IMR-90 (cell line): ENCODE measurements around the gene PLEKHG2. TPM values are rescaled to one million over a fixed set of nuclear protein-coding genes. Genes with fewer than 3 reads are reported as not detected.

Experiments
- ATAC-seq: fragments of 200-7000 bp; cut with Tn5 transposase; 2 replicates; pipeline ENCODE4 v1.9.1; 2020; ENCODE audit warnings: low read depth, mild to moderate bottlenecking, moderate library complexity
- BruUV-seq: library from RNA; stranded (reverse); fragments of 400-500 nt; replicated peaks from 2 replicates; lab custom pipeline; 2021; lab: Mats Ljungman, UMichigan
- CTCF ChIA-PET: fragments of 300-600 bp; formaldehyde crosslinking; extraction: SDS; loops from one replicate; lab custom pipeline; 2021; ENCODE audit warnings: antibody characterized with exemption; lab: Yijun Ruan, JAX
- POLR2A ChIA-PET: fragments of 300-600 bp; sonication (Branson Sonifier 250); formaldehyde crosslinking; loops from one replicate; lab custom pipeline; 2022; ENCODE audit warnings: antibody characterized with exemption; ENCODE audit not compliant: unreplicated experiment; lab: Charles Lee
- DNase-seq: peaks from one replicate; pipeline ENCODE4 v3.0.0; 2013
- H2AFZ ChIP-seq: replicated peaks from 2 replicates; pipeline ENCODE3; 2013; ENCODE audit warnings: low read length, mild to moderate bottlenecking; ENCODE audit not compliant: poor library complexity
- H2AK5ac ChIP-seq: 2 replicates; pipeline ENCODE4 v1.6.1; 2013; ENCODE audit warnings: low read depth, low read length, inconsistent platforms
- H2AK9ac ChIP-seq: replicated peaks from 2 replicates; pipeline ENCODE3; 2013; ENCODE audit warnings: mild to moderate bottlenecking, low read depth, low read length, moderate library complexity; ENCODE audit not compliant: poor library complexity
- H2BK120ac ChIP-seq: 2 replicates; pipeline ENCODE4 v1.6.1; 2013; ENCODE audit warnings: low read depth, low read length, inconsistent platforms
- H2BK15ac ChIP-seq: 3 replicates; pipeline ENCODE4 v1.6.1; 2013; ENCODE audit warnings: low read depth, low read length, inconsistent platforms
- H2BK20ac ChIP-seq: 2 replicates; pipeline ENCODE4 v1.6.1; 2013; ENCODE audit warnings: low read depth, mild to moderate bottlenecking, inconsistent platforms, low read length, moderate library complexity
- H2BK5ac ChIP-seq: 2 replicates; pipeline ENCODE4 v1.6.1; 2013; ENCODE audit warnings: mild to moderate bottlenecking, low read depth, low read length, inconsistent platforms; ENCODE audit not compliant: poor library complexity, severe bottlenecking
- H3K14ac ChIP-seq: replicated peaks from 2 replicates; pipeline ENCODE4 v1.6.1; 2013; ENCODE audit warnings: low read depth, low read length, inconsistent platforms
- H3K18ac ChIP-seq: 2 replicates; pipeline ENCODE4 v1.6.1; 2013; ENCODE audit warnings: low read depth, low read length, control low read depth
- H3K23ac ChIP-seq: 2 replicates; pipeline ENCODE4 v1.6.1; 2013; ENCODE audit warnings: low read depth, low read length, inconsistent platforms
- H3K27ac ChIP-seq: 2 replicates; pipeline ENCODE4 v1.5.1; 2013; ENCODE audit warnings: mild to moderate bottlenecking, control low read depth, low read length; ENCODE audit not compliant: insufficient read depth
- H3K27me3 ChIP-seq: 2 replicates; pipeline ENCODE4 v1.6.1; 2013; ENCODE audit warnings: low read length; ENCODE audit not compliant: control insufficient read depth, insufficient read depth
- H3K36me3 ChIP-seq: 2 replicates; pipeline ENCODE4 v1.6.1; 2013; ENCODE audit warnings: low read length, mixed read lengths; ENCODE audit not compliant: control insufficient read depth, insufficient read depth
- H3K4ac ChIP-seq: 2 replicates; pipeline ENCODE4 v1.6.1; 2013; ENCODE audit warnings: low read depth, low read length, inconsistent platforms
- H3K4me1 ChIP-seq: 2 replicates; pipeline ENCODE4 v1.6.1; 2013; ENCODE audit warnings: low read length, mixed read lengths; ENCODE audit not compliant: control insufficient read depth, insufficient read depth
- H3K4me2 ChIP-seq: 2 replicates; pipeline ENCODE4 v1.6.1; 2013; ENCODE audit warnings: low read depth, mild to moderate bottlenecking, control low read depth, low read length, moderate library complexity
- H3K4me3 ChIP-seq: 2 replicates; pipeline ENCODE4 v1.5.1; 2013; ENCODE audit warnings: low read depth, mild to moderate bottlenecking, control low read depth, low read length, moderate library complexity; ENCODE audit not compliant: insufficient read depth
- H3K56ac ChIP-seq: 2 replicates; pipeline ENCODE4 v1.6.1; 2013; ENCODE audit warnings: low read length, inconsistent platforms; ENCODE audit not compliant: insufficient read depth; ENCODE audit errors: extremely low read depth
- H3K79me1 ChIP-seq, 2 experiments: 2 replicates each; pipeline ENCODE4 v1.6.1; 2013; ENCODE audit warnings: low read length in 2 of 2, inconsistent platforms in 1 of 2, low read depth in 1 of 2
- H3K9ac ChIP-seq: 2 replicates; pipeline ENCODE4 v1.6.1; 2013; ENCODE audit warnings: low read depth, low read length, control low read depth
- H3K9me1 ChIP-seq: 2 replicates; pipeline ENCODE4 v1.6.1; 2013; ENCODE audit warnings: low read length, inconsistent platforms; ENCODE audit not compliant: insufficient read depth
- H3K9me3 ChIP-seq: 2 replicates; pipeline ENCODE4 v1.6.1; 2013; ENCODE audit warnings: low read length; ENCODE audit not compliant: control insufficient read depth, insufficient read depth
- H4K20me1 ChIP-seq: 2 replicates; pipeline ENCODE4 v1.6.1; 2013; ENCODE audit warnings: low read length, inconsistent platforms; ENCODE audit not compliant: insufficient read depth
- H4K5ac ChIP-seq: 2 replicates; pipeline ENCODE4 v1.6.1; 2013; ENCODE audit warnings: mild to moderate bottlenecking, low read depth, low read length, control low read depth
- H4K8ac ChIP-seq, 2 experiments: 2 replicates each; pipeline ENCODE4 v1.6.1; 2013; ENCODE audit warnings: low read depth in 2 of 2, low read length in 2 of 2, control low read depth in 1 of 2, inconsistent platforms in 1 of 2
- H4K91ac ChIP-seq: 2 replicates; pipeline ENCODE4 v1.6.1; 2013; ENCODE audit warnings: low read depth, low read length, inconsistent platforms; ENCODE audit not compliant: insufficient read depth
- BHLHE40 ChIP-seq: fragments of 150-350 bp; IDR thresholded peaks from 2 replicates; pipeline ENCODE4 v1.6.1; 2016; ENCODE audit warnings: mild to moderate bottlenecking, low read depth, low read length
- CHD1 ChIP-seq: IDR thresholded peaks from 2 replicates; pipeline ENCODE4 v1.6.1; 2012; ENCODE audit warnings: low read depth, low read length, improper control_type of control experiment
- CTCF ChIP-seq: conservative IDR thresholded peaks from 2 replicates; pipeline ENCODE4 v1.5.1; 2012; ENCODE audit warnings: mild to moderate bottlenecking, low read depth, low read length, improper control_type of control experiment
- ELK1 ChIP-seq: fragments of 150-350 bp; IDR thresholded peaks from 2 replicates; pipeline ENCODE4 v1.6.1; 2016; ENCODE audit warnings: low read depth, mild to moderate bottlenecking, low read length, moderate library complexity, borderline replicate concordance
- MAZ ChIP-seq: IDR thresholded peaks from 2 replicates; pipeline ENCODE4 v1.6.1; 2012; ENCODE audit warnings: low read depth, mild to moderate bottlenecking, low read length, improper control_type of control experiment, moderate library complexity, borderline replicate concordance
- MXI1 ChIP-seq: IDR thresholded peaks from 2 replicates; pipeline ENCODE4 v1.6.1; 2012; ENCODE audit warnings: low read depth, mild to moderate bottlenecking, low read length, moderate library complexity, borderline replicate concordance
- NFE2L2 ChIP-seq: fragments of 150-350 bp; IDR thresholded peaks from 2 replicates; pipeline ENCODE4 v1.6.1; 2016; ENCODE audit warnings: low read depth, mild to moderate bottlenecking, low read length
- POLR2A ChIP-seq: IDR thresholded peaks from 2 replicates; pipeline ENCODE4 v1.6.1; 2012; ENCODE audit warnings: mild to moderate bottlenecking, low read depth, low read length
- RAD21 ChIP-seq: IDR thresholded peaks from 2 replicates; pipeline ENCODE4 v1.6.1; 2012; ENCODE audit warnings: low read length, improper control_type of control experiment
- RCOR1 ChIP-seq: IDR thresholded peaks from 2 replicates; pipeline ENCODE4 v1.6.1; 2012; ENCODE audit warnings: mild to moderate bottlenecking, low read length, improper control_type of control experiment; ENCODE audit not compliant: insufficient replicate concordance
- RFX5 ChIP-seq: IDR thresholded peaks from 2 replicates; pipeline ENCODE4 v1.8.0; 2012; ENCODE audit warnings: low read depth, mild to moderate bottlenecking, low read length, moderate library complexity
- SMC3 ChIP-seq: fragments of 150-350 bp; IDR thresholded peaks from 2 replicates; pipeline ENCODE4 v1.6.1; 2016; ENCODE audit warnings: low read depth, mild to moderate bottlenecking, antibody characterized with exemption, low read length, moderate library complexity
- USF2 ChIP-seq: fragments of 150-350 bp; IDR thresholded peaks from 2 replicates; pipeline ENCODE4 v1.6.1; 2017; ENCODE audit warnings: mild to moderate bottlenecking, antibody characterized with exemption, low read length, low read depth
- WGBS, 2 experiments: methylation state at CpG; one replicate each; pipeline versions ENCODE4 v1.1.5 to v1.1.7; 2013; ENCODE audit warnings: missing lambda C conversion rate in 2 of 2; ENCODE audit not compliant: insufficient read length in 1 of 2; ENCODE audit errors: extremely low coverage in 2 of 2; 5-methylcytosine and 5-hydroxymethylcytosine counted together
- dilution Hi-C: fragments of 300-500 bp; cut with HindIII; formaldehyde crosslinking; loops from one replicate; pipeline ENCODE4 v1.14.3; 2018; ENCODE audit warnings: low sequenced_read_pairs; ENCODE audit not compliant: unreplicated experiment
- in situ Hi-C: fragments of 300-500 bp; cut with MboI; formaldehyde crosslinking; loops from 3 replicates; pipeline ENCODE4 v1.14.3; 2019; ENCODE audit warnings: low sequenced_read_pairs, inconsistent platforms, mixed read lengths
- intact Hi-C: fragments of 100-400 bp; cut with micrococcal nuclease; formaldehyde crosslinking; loops from 2 replicates; pipeline ENCODE4 v1.10.0; 2022
- polyA plus RNA-seq, 3 experiments: library from polyadenylated mRNA; depleted of rRNA; stranded (reverse); fragments of >200 nt; gene quantifications; 2 replicates each; pipeline ENCODE4 v1.2.3, GENCODE V29; 2012; ENCODE audit warnings: low replicate concordance in 1 of 3
- total RNA-seq: library from RNA; depleted of rRNA; stranded (reverse); fragments of >200 nt; gene quantifications from 2 replicates; pipeline ENCODE4 v1.2.3, GENCODE V29; 2012

Gene PLEKHG2
- total and polyA plus RNA-seq, 2 of the 4 experiments (the other 2 are of a cell fraction): 6.5 to 28.3 TPM

GRCh38 chr19:39406656-39407409 lies 5.6 kb upstream of the PLEKHG2 start, which contains the start of gene ZFP36:
ZFP36 (plus strand) TSS chr19:39406847; CDS start chr19:39406905, 58 bp downstream.
- ChIA-PET CTCF (no interaction called here), POLR2A (interaction anchor here (0.6 to 1.9 kb wide), 4 partner anchors 9 to 29 kb away, joined by 3 to 14 read pairs (median 4); partner anchors contain the start of genes MED29, PAF1 and RPS16)
- dilution Hi-C loops: no loop called here
- peaks cover 15% of the 10 kb centered on the region for H3K36me3 ChIP-seq
- H3K4ac ChIP-seq: peak within 1 kb of the TSS; percentile 95
- peak; percentile 83 for DNase-seq
- H2BK120ac ChIP-seq: peak within 1 kb of the TSS; percentile 90
- H2BK5ac ChIP-seq: peak within 1 kb of the TSS; percentile 91
- H3K9me1 ChIP-seq: peaks cover 6% of the 10 kb centered on the region
- H3K9me3 ChIP-seq: no peaks in the 10 kb centered on the region
- H3K27me3 ChIP-seq: no peaks in the 10 kb centered on the region
- H3K79me1 ChIP-seq: peaks cover 0 to 37% of the 10 kb centered on the region in 2 experiments; a peak in 2 of 4 replicates
- H4K20me1 ChIP-seq: peaks cover 31% of the 10 kb centered on the region
- peak within 1 kb of the TSS; percentile 94 for H3K23ac ChIP-seq
- peak within 1 kb of the TSS; percentile 86 for H4K5ac ChIP-seq
- H3K4me3 ChIP-seq: peak within 1 kb of the TSS; percentile 68
- peak within 1 kb of the TSS; percentile 64; the same call in 1 of the 2 replicates for H2BK20ac ChIP-seq
- peak; percentile 19 for ATAC-seq
- peak within 1 kb of the TSS; percentile 82; the same call in 2 of the 3 replicates for H2BK15ac ChIP-seq
- H4K91ac ChIP-seq: peak within 1 kb of the TSS; percentile 91
- WGBS, 2 experiments: 4% methylated on average over 10 of the region's 56 CpGs; no CpG with 5 or more reads in 1 of the 2 experiments
- peak within 1 kb of the TSS; percentile 94 for H3K18ac ChIP-seq
- in situ Hi-C loops: no loop called here
- H2AFZ ChIP-seq: peak within 1 kb of the TSS; percentile 84
- TF ChIP-seq BHLHE40 (peak; percentile 2; the same call in 1 of the 2 replicates), CHD1 (peak; percentile 99), SMC3 (no peak), MXI1 (no peak; the same call in 1 of the 2 replicates), ELK1 (no peak), USF2 (peak; percentile 63), POLR2A (peak; percentile 98), RAD21 (no peak), RFX5 (no peak), NFE2L2 (peak; percentile 25; the same call in 1 of the 2 replicates), CTCF (no peak), RCOR1 (peak; percentile 35), MAZ (peak; percentile 75)
- peak within 1 kb of the TSS; percentile 91 for H2AK5ac ChIP-seq
- H4K8ac ChIP-seq: peak within 1 kb of the TSS; percentile 59 to 64; a peak in 3 of 4 replicates
- H2AK9ac ChIP-seq: peak within 1 kb of the TSS; percentile 98
- peak within 1 kb of the TSS; percentile 47 for H3K56ac ChIP-seq
- H3K4me2 ChIP-seq: peak within 1 kb of the TSS; percentile 93
- peak within 1 kb of the TSS; percentile 93 for H3K9ac ChIP-seq
- H3K4me1 ChIP-seq: peaks cover 31% of the 10 kb centered on the region
- peak within 1 kb of the TSS; percentile 92 for H3K27ac ChIP-seq
- peak within 1 kb of the TSS; percentile 98 for H3K14ac ChIP-seq
- TSS peak; percentile 71 for BruUV-seq
- intact Hi-C loops: no loop called here
